Measurements from ENCODE around the gene CUTA.

DNA sequence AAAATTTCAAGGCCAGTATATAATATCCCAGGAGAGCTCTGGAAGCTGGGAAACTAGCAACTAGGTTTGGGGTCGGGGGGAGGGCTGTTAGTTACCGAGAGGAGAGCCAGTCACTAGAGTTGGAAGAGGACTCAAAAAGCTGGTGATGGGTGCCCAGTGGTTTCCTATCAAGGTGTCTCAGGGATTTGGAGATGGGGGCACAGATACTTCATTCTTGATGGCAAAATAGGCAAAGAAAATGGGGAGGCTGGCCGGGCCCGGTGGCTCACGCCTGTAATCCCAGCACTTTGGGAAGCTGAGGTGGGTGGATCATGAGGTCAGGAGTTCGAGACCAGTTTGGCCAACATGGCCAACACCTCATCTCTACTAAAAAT lies 6.3 kb downstream of the CUTA start:
- TF ChIP-seq, protein P1, sequence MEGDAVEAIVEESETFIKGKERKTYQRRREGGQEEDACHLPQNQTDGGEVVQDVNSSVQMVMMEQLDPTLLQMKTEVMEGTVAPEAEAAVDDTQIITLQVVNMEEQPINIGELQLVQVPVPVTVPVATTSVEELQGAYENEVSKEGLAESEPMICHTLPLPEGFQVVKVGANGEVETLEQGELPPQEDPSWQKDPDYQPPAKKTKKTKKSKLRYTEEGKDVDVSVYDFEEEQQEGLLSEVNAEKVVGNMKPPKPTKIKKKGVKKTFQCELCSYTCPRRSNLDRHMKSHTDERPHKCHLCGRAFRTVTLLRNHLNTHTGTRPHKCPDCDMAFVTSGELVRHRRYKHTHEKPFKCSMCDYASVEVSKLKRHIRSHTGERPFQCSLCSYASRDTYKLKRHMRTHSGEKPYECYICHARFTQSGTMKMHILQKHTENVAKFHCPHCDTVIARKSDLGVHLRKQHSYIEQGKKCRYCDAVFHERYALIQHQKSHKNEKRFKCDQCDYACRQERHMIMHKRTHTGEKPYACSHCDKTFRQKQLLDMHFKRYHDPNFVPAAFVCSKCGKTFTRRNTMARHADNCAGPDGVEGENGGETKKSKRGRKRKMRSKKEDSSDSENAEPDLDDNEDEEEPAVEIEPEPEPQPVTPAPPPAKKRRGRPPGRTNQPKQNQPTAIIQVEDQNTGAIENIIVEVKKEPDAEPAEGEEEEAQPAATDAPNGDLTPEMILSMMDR (IDR thresholded peaks at IDR 0.05 in 4 of 5, conservative IDR thresholded peaks at IDR 0.05 in 1 of 5) = no peak
- no peak for TF ChIP-seq POLR2A (IDR thresholded peaks at IDR 0.05)

All from gastrocnemius medialis (tissue), 4 donors.